HepG2 (cell line): Measurements from ENCODE around the gene ARFGEF3. TPM values are rescaled to one million over a fixed set of nuclear protein-coding genes. Genes with fewer than 3 reads are reported as not detected.
A peak's percentile ranks its signal among the peaks of the same experiment; 100 is the strongest.

Source experiments
- HMGXB3 ChIP-seq: sonication (generic); formaldehyde crosslinking; IDR thresholded peaks from 2 replicates; pipeline ENCODE4 v1.4.0; 2020; ENCODE audit warnings: missing genetic modification reagents, borderline replicate concordance
- HNF1B ChIP-seq: sonication (generic); formaldehyde crosslinking; IDR thresholded peaks from 2 replicates; pipeline ENCODE4 v1.5.1; 2020; ENCODE audit warnings: mild to moderate bottlenecking, moderate library complexity, missing genetic modification reagents
- IRF9 ChIP-seq: sonication (generic); formaldehyde crosslinking; IDR thresholded peaks from 2 replicates; pipeline ENCODE4 v1.8.0; 2022; ENCODE audit warnings: missing genetic modification reagents, mild to moderate bottlenecking, borderline replicate concordance
- KLF13 ChIP-seq: sonication (generic); formaldehyde crosslinking; IDR thresholded peaks from 2 replicates; pipeline ENCODE4 v1.4.0; 2020; ENCODE audit warnings: mild to moderate bottlenecking, missing genetic modification reagents
- MLX ChIP-seq: IDR thresholded peaks from 2 replicates; pipeline ENCODE4 v1.6.1; 2016
- POGZ ChIP-seq: sonication (generic); formaldehyde crosslinking; IDR thresholded peaks from 2 replicates; pipeline ENCODE4 v1.4.0; 2020; ENCODE audit warnings: mild to moderate bottlenecking, missing genetic modification reagents
- RORA ChIP-seq: sonication (generic); formaldehyde crosslinking; IDR thresholded peaks from 2 replicates; pipeline ENCODE4 v1.5.0; 2020; ENCODE audit warnings: mild to moderate bottlenecking, missing genetic modification reagents, moderate library complexity
- SALL1 ChIP-seq: sonication (generic); formaldehyde crosslinking; IDR thresholded peaks from 2 replicates; pipeline ENCODE4 v1.8.0; 2022; ENCODE audit warnings: mild to moderate bottlenecking, missing genetic modification reagents
- SP1 ChIP-seq, 2 experiments: fragments of 450-650 bp in 1 of 2; sonication (generic) in 1 of 2; formaldehyde crosslinking in 1 of 2; IDR thresholded peaks; 2 replicates each; pipeline versions ENCODE4 v1.4.0 to v1.6.1; 2016 to 2020; ENCODE audit warnings: missing genetic modification reagents in 1 of 2
- YEATS4 ChIP-seq: sonication (generic); formaldehyde crosslinking; IDR thresholded peaks from 2 replicates; pipeline ENCODE4 v1.4.0; 2020; ENCODE audit warnings: missing genetic modification reagents, borderline replicate concordance
- ZBTB33 ChIP-seq: sonication (generic); formaldehyde crosslinking; IDR thresholded peaks from 2 replicates; pipeline ENCODE4 v1.4.0; 2020; ENCODE audit warnings: missing genetic modification reagents
- ZBTB38 ChIP-seq: sonication (generic); formaldehyde crosslinking; IDR thresholded peaks from 2 replicates; pipeline ENCODE4 v1.5.1; 2020; ENCODE audit warnings: mild to moderate bottlenecking, missing genetic modification reagents
- ZNF263 ChIP-seq: sonication (generic); formaldehyde crosslinking; IDR thresholded peaks from 2 replicates; pipeline ENCODE4 v1.4.0; 2020; ENCODE audit warnings: missing genetic modification reagents
- ZNF678 ChIP-seq: sonication (generic); formaldehyde crosslinking; IDR thresholded peaks from 2 replicates; pipeline ENCODE4 v1.4.0; 2020; ENCODE audit warnings: mild to moderate bottlenecking, missing genetic modification reagents
- ZNF775 ChIP-seq: sonication (generic); formaldehyde crosslinking; IDR thresholded peaks from 2 replicates; pipeline ENCODE4 v1.4.0; 2020; ENCODE audit warnings: missing genetic modification reagents, mild to moderate bottlenecking, moderate library complexity, borderline replicate concordance
- polyA plus RNA-seq, 8 experiments: library from polyadenylated mRNA; depleted of rRNA in 3 of 8; stranded (reverse) in 7 of 8; unstranded in 1 of 8; fragments of >200 nt; fragmentation: Illumina TruSeq in 4 of 8; extraction: Trizol in 4 of 8; gene quantifications; 2 replicates each; pipeline versions ENCODE4 v1.2.1 to v1.2.3, GENCODE V29; 2011 to 2016; ENCODE audit warnings: low read depth in 4 of 8, missing spikeins in 1 of 8, mixed read lengths in 1 of 8; ENCODE audit not compliant: insufficient read depth in 1 of 8
- total RNA-seq, 5 experiments: library from RNA; depleted of rRNA; stranded (reverse); fragments of >200 nt; fragmentation: Illumina TruSeq; extraction: Trizol; gene quantifications; 2 replicates each; pipeline ENCODE4 v1.2.3, GENCODE V29; 2016; ENCODE audit warnings: low read depth in 1 of 5

The ARFGEF3 gene
- total and polyA plus RNA-seq, 2 of the 13 experiments (the other 11 are each of a cell fraction or from before 2014, with no cell fraction given) = 0.60 to 2.6 TPM

GRCh38 chr6:138287144-138287955 is 125.6 kb downstream of the ARFGEF3 start (continued):
- TF ChIP-seq YEATS4 (no peak), ZNF775 (CRISPR knock-in tag) (no peak), KLF13 (no peak), IRF9 (CRISPR knock-in tag) (0 out of 2 replicates have a peak, but pooled peaks have one; percentile 49), POGZ (CRISPR knock-in tag) (no peak), RORA (no peak), SP1 (IDR thresholded peaks at IDR 0.05) (no peak), SP1 (CRISPR knock-in tag; IDR thresholded peaks at IDR 0.05) (no peak), HNF1B (CRISPR knock-in tag) (peak; percentile 57), ZBTB38 (CRISPR knock-in tag) (0 out of 2 replicates have a peak, but pooled peaks have one; percentile 26), ZNF678 (no peak), HMGXB3 (CRISPR knock-in tag) (0 out of 2 replicates have a peak, but pooled peaks have one; percentile 20), MLX (no peak), ZNF263 (CRISPR knock-in tag) (0 out of 2 replicates have a peak, but pooled peaks have one; percentile 30), ZBTB33 (CRISPR knock-in tag) (peak; percentile 62; the same call in 1 of the 2 replicates), SALL1 (CRISPR knock-in tag) (peak; percentile 36; the same call in 1 of the 2 replicates)
